Inflammatory macrophage treated with lipopolysaccharide for 4 hours (primary cell): Measurements from ENCODE around the gene TFF1.
"Not testable (repeated sequence)": the region's sequence is repeated elsewhere in the genome, so short reads cannot be mapped to it uniquely, and the experiment has no call there.

ENCODE experiments used
- DNase-seq: peaks from one replicate; pipeline ENCODE4 v3.0.0-alpha.2; 2020

TFF1 gene

DNA sequence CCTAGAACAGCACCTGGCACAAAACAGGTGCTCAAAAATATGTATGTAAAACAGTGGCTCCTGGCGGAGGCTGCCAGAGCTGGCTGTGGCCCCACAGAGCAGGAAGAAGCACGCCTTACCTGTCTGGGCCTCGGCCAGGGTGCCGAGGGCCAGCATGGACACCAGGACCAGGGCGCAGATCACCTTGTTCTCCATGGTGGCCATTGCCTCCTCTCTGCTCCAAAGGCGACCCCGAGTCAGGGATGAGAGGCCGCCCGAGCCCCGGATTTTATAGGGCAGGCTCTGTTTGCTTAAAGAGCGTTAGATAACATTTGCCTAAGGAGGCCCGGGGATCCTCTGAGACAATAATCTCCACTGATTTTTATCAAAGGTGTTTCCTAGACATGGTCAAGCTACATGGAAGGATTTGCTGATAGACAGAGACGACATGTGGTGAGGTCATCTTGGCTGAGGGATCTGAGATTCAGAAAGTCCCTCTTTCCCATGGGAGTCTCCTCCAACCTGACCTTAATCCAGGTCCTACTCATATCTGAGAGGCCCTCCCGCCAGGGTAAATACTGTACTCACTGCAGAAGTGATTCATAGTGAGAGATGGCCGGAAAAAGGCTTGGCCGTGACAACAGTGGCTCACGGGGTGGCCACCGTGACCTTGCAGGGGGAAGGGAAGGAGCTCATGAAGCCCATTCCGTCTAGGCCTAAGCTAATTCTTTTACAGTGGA is at the start of gene TFF1:
Gene TFF1 (minus strand): TSS at position 244 of the 719 bp plus-strand sequence. CDS start 40 bp downstream, at position 204.
- no peak for DNase-seq

DNA sequence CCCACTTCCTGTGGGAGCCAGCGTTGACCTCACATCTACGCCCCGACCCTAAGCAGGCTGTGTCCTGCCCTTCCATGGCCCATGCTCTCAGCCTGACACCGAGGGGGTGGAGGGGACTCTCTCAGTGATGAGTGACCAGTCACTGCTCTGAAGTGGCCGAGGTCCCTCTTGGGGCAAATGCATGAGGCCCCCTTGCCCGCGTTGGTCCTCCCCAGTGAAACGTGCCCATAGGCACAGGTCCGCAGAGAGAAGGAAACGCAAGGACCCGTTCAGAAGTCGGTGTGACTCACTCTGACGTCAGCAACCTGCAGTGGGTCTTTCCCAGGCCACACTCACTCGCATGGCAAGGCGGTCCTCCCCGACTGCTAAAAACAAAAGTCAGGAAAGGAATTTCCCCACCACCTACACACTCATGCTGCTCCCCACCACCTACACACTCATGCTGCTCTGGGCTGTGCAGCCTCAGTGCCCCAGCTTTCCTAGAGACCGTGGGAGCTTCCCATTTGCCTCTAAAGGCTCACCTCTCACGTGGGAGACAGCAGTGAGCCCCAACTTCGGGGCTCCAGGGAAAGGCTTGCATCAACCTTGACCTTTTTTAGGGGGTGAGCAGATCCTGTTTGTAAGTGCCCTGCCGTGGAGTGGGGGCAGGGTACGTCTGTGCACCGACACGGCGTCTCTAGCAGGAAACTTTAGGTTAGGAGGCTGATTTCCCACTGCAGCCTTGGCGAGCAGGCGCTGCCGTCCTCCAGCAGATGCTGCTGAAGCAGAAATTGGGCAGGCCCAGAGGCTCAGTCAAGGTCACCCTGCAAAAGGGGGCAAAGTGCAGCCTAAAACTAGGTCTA is 48.8 kb upstream of the TFF1 start:
- peak; percentile 90 for DNase-seq

DNA sequence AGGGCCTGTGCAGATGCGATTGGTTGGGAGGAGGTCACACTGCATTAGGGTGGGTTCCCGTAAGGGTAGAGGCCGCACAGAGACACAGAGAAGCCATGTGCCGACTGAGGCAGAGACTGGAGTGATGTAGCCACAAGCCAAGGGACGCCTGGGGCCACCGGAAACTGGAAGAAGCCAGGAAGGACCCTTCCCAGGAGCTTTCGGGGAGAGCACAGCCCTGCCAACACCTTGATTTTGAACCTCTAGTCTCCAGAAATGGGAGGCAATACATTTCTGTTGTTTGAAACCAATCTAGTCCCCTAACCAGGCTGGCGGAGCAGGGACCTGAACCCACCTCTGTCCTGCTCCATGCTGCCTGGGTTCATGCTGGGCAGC is 48.2 kb upstream of the TFF1 start:
- no peak for DNase-seq

DNA sequence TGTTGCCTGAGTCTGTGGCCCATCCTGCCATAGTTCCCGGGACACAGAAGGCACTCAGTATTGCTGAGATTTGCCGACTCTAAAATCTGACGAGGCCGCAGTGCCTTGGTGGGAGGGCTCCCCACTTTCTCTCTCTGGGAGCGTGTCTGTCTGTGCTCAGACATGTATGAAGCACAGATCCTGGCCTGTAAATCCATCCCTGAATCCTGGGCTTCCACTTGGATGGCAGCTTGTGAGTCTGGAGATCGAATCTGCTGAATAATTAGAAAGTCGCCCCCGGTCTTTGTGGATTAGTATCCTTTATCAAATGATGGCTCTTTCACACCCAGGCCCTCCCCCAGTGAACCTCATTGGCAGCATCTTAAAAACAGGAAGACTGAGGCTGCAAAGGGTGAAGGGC is 47.7 kb upstream of the TFF1 start:
- DNase-seq: no peak

DNA sequence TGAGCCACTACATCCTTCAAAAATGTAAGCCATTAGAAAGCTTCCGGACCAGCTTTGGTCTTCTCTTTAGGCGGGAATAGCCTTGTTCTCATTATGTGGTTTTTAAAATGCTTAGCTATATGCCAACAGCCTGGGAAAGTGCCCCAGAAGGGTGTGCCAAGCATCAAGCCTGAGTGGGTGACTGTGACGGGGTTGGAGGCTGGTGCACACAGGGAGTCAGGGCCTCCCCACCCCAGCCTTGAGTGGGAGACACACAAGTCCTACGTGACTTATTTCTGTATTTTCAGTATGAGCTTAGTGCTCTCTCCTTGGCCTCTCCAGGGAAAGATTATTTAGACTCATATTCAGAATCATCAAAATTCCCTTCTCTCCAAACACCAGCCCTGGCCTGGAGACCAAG is 47.2 kb upstream of the TFF1 start:
- no peak for DNase-seq

DNA sequence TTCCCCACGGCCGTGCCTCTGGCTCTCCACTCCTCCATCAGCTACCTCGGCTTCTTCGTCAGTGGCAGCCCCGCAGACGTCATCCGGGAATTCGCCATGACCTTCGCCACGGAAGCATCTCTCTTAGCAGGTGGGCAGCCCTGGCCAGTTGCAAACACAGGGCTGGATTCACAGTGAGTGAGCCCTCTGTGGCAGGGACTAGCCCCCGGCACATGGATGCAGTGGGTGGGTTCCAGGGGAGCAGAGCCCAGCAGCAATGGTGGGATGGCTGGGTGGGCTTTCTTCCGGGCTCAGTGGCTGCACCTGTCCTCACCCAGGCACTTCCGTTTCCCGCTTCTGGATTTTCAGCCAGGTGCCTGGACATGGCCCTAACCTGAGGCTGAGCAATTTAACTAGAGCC is 46.8 kb upstream of the TFF1 start:
- no peak for DNase-seq

DNA sequence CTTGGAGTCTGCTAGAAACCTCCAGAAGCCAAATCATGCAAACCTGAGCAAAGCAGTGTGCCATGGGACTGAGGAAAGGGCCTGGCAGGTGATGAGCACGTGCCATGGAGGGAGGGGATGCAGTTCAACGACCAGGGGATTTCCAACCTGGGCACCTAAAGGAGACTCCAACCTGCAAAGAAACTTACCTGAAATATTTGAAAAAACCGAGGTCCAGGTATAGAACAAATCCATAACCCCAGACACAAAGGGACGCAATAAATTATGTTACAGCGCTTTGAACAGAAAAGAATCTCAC is 46.2 kb upstream of the TFF1 start:
- no peak for DNase-seq

DNA sequence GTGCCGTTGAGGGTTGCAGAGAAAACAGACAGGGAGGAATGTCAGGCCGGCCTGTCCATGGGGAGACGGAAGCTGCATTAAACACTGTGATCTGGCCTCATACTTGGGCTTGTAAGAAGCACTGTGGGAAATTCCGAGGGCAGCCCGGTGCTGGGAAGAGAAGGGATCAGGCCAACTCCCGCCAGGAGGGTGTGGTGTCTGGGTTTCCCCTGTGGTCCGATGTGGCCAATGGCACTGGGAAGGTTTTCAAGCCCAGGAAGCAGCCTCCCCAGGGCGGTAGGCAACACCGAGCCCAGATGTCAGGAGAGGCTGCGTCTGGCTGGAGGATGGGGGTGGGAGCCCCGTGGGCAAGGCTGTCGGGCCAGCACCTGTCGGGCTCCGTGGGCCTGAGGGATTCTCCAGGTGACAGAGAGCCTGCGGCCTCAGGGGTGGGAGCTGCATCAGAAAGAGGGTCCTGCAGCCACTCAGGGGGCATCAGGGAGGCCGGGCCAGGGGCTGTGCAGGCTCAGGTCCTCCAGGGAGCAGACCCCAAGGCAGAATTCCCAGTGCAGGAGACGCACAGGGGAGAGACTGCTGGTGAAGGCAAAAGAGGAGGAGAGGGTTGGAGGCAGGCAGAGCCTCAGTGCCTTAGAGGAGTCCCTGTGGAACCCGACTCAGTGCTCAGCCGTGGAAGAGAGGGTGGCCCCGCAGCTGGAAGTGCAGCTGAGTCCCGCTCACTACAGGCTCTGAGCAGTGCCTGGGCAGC is 45.7 kb upstream of the TFF1 start:
- peak; percentile 10 for DNase-seq

DNA sequence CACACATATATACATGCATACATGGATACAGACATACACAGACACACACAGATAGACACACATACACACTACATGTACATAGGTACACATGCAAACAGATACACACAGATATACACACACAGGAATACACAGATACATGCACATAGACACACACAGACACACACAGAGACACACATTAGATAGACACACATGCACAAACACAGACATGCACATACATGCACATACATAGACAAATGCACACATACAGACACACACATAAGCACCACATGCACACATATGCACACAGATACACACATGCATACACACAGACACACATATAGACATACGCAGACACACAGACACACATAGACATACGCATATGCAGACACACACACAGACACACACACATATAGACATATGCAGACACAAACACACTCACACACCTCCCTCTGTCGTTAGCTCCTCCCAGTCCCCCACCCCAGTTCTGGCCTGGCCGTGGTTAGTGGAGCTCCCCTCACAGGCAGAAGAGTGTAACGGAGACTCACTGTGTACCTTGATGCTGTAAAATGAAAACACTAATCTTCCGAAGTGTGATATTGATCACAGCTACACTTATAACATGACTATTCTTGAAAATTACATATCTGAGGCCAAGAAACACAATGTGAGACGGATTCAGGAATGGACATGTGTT is 45.0 kb upstream of the TFF1 start:
- no peak for DNase-seq

DNA sequence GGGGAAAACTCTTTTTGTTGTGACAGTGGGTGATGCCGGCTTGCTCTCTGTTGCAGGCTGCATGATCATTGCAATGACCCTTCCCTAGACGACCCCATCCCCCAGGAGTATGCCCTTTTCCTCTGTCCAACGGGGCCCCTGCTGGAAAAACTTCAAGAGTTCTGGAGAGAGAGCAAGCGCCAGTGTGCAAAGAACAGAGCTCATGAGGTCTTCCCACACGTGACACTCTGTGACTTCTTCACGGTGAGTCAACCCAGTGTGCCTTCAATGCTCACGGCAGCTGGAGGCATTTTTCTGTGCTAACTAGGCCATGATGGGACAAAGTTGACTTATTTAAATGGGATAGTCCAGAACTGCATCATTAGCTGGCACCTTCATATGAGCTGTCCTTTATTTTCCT is 43.0 kb upstream of the TFF1 start:
- DNase-seq: no peak

DNA sequence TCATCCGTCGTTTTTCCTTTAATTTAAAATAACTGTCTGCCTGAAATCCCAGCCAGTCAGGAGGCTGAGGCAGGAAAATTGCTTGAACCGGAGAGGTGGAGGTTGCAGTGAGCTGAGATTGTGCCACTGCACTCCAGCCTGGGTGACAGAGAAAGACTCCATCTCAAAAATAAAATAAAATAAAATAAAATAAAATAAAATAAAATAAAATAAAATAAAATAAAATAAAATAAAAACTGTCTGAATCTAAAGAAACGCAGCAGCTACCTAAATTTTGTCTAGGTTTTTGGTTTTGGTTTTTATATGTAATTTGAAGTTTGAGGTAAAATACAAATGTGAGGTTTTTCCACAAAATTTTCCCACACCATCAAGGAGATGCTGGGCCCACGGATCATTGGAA is 42.4 kb upstream of the TFF1 start:
- DNase-seq: not testable (repeated sequence)

DNA sequence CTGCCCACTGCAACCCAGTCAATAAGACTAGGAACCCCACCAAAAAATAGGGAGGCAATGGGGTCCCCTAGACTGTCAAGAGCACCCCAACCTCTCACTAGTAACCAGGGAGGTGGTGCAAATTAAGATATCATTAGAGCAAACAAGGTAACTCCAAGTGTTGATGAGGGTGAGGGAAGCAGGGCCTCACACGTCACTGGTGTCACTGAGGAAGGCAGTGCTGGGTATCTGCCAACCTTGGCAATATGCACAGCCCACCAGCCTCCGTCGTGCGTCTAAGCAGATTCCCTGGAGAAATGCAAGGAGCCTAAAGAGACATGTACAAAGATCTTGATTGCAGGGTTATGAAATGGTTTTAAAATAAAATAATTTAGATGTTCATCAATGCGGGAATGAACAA is 41.1 kb upstream of the TFF1 start:
- DNase-seq: no peak

DNA sequence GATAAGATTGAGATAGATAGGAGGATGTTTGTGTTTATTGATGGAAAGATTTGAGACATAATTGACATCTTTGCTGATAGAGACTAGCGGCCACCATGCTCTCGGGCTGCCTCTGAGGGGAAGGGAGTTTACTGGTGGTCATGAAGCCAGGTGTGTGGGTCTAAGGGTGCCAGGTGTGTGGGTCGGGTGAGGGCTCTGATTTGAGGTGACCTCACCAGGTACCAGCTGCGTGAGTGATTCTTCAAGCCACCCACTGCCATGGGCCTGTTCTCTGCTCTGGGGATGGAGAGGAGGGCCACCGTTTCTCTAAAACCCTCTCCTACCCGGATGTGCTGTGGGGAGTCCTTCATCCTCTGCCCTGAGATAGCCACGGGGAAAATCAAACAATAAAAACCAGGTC is 40.5 kb upstream of the TFF1 start:
- no peak for DNase-seq

DNA sequence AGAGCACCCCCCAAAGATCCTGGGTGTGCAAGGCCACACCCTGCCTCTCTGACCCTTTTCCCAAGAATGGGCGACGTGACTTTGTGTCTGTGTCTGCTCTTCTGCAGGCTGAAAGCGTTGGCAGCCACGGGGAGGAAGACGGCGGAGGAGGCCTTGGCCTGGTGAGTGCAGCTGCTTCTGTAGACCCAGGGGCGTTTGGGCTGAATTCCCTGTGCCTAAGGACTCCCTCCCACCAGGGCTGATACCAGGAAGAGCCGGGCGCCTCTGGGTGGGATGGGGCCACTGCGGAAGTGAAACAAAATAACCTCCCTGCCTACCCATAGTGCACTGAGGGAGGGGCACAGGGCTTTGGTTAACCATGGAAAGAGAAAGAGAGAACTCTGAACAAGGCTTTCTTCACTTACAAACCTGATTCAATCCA is 39.9 kb upstream of the TFF1 start:
- peak; percentile 51 for DNase-seq

DNA sequence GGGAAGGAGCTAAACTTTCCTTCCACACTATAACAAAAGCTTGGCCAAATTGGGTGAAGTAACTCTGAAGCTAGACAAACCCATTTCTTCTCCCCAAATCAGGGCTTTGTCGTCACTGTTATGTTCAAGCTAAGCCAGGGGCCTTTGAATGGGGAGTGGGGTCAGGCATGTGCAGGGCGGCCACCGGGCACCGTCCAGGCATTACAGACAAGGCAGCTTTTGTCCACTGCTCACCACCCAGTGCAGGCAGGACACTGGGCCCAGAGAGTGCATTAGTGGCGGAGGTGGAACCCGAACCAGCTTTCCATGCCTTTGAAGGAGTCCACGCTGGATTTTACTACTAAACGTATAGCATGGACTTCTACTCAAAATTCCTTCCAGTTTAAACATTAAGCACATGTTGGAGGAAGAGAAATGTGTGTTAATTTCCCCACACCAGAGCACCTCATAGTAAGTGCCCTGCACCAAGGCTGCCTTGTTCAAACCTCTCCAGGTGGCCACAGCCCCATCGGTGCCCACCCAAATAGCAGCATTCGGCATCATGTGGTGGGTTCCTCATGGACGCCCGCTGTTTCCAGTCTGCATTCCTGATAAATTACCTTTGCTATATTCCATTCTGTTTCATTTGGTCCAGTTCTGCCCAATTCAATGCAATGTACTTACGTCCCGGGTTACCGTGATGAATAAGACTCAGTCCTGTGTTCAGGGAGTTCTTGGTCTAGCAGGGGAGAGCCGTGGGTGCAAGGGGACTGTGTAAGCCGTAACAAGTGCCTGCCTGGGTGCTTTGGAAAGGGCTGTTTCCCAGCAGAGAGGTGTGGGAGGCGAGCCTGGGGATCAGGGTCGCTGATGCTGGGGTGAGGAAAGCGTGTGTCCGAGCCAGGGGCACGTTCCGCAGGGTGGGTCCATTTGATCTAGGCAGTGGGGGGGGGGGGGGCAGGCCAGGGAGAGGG is 39.0 kb upstream of the TFF1 start:
- no peak for DNase-seq

DNA sequence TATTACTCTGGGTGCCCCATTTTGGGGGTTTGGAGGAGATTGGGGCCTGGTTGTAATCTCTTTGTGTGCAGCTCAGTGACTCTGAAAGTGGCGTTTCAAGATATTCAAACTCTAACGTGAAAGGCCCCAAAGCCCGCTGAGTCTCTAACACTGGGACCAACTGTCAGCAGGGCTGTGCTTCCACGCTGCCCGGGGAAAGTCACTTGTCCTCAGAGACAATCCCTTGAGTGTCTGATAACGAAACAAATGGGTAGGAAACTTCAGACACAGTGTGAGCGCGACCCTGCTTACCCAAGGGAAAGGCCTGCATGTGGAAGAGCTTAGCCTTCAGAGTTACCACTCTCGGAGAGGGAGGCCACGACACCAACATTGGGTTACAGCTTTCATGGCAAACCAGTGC is 38.2 kb upstream of the TFF1 start:
- DNase-seq: no peak

DNA sequence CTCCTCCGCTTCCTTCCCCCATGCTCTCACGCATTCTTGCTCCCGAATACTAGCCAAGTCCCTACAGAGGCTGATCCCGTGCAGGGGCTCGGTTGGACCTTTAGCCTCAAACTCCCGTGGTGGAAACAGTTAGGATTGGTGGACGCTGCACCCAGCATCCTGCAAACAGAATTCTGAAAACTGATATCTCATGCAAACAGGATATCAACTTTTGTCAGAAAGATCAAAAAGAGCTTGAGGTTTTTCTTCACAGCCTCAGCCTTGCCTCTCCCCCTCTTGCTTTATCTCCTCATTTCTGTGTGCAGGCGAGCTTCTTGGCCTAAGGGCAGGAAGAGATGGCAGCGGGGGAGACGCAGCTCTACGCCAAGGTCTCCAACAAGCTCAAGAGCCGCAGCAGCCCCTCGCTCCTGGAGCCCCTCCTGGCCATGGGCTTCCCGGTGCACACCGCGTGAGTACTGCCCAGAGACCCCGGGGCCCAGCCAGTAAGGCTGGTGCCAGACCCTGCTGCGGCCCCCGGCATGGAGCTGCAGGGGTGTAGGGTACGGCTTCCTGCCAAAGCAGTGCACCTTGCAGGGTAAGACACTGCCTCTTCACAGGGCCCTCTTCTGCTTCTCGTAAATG is 37.4 kb upstream of the TFF1 start, which contains the start of gene UBASH3A:
Gene UBASH3A (plus strand): TSS at position 292 of the 621 bp plus-strand sequence. CDS start 44 bp downstream, at position 336.
- DNase-seq: no peak

DNA sequence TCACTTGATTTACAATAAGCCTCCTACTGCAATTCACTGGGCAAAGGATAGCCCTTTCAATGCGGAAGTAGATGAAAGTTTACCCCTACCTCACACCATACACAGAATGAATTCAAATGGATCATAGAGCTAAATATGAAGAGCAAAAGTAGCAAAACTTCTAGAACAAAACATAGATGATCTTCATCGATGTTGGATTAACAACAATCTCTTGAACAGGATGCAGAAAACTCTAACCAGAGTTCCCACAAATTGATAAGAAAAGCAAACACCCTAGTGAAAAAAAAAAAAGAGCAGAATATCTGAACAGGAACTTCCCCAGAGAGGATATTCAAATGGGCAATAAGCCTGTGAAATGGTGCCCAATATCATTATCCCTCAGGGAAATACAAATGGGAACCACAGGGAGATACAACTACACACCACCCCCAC is 35.5 kb upstream of the TFF1 start:
- no peak for DNase-seq

DNA sequence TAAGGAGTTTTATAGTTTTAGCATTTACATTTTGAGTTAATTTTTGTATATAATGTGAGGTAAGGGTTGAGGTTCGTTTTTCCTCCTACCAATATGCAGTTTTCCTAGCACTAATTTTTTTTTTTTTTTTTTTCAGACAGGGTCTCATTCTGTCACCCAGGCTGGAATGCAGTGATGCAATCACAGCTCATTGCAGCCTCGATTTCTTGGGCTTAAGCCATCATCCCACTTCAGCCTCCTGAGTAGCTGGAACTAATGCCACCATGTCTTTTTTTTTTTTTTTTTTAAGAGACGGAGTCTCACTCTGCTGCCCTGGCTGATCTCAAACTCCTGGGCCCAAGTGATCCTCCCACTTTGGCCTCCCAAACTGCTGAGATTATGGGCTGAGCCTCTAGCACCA is 34.8 kb upstream of the TFF1 start:
- DNase-seq: no peak

DNA sequence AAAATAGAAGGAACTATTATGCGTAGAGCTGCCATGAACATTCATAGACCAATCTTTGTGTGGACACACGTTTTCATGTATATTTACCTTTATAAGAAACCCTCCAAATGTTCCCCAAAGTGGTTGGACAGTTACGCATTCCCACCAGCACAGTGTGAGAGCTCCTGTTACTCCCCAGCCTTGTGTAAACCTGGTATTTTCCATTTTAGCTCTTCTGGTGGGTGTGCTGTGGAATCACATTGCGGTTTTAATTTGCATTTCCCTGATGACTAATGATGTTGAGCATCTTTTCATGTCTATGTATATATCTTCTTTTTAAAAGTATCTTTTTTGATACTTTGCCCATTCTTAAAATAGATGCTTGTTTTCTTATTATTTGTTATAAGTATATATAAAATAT is 34.2 kb upstream of the TFF1 start:
- peak; percentile 29 for DNase-seq

DNA sequence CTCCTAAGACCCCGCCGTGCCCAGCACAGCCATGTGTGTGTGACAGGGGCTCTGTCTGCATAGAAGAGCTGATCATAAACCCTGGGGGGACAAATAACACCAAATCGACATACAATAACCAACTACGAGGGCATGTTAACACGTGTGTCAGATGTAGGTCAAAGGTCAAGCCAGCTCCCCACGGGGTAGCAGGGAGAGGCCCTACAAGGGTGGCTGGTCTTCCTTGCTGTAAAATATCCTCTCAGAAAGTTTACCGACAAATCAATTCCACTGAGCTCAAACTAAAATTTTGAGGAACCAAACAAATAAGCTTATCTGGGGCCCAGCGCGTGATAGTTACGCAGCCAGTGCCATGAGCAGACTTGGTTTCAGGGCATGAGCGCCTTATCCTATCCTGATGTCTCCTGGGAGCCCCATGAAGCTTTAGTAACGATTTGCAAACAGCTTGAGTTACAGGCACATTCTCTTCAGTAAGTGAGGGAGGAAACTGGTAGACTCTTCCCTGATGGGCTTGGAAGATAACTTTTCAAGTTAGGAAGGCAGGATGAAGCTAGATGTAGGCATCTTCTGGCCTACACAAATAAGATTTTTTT is 32.2 kb upstream of the TFF1 start:
- DNase-seq: no peak
